SIG-M5 treated with dmso at 0.1 percent for 504 hours (cell line): ENCODE measurements around the gene ANKRD11.
A peak's percentile ranks its signal among the peaks of the same experiment; 100 is the strongest.
"Not testable (repeated sequence)": the region's sequence is repeated elsewhere in the genome, so short reads cannot be mapped to it uniquely, and the experiment has no call there.

ENCODE experiments used
- DNase-seq: peaks from one replicate; lab custom pipeline; 2025; ENCODE audit not compliant: unreplicated experiment; lab: John Stamatoyannopoulos, UW

The ANKRD11 gene

GRCh38 chr16:89408315-89408714, 82.0 kb downstream of the ANKRD11 start:
- no peak for DNase-seq

GRCh38 chr16:89407925-89408300, 82.4 kb downstream of the ANKRD11 start:
- DNase-seq = no peak

GRCh38 chr16:89407282-89407924, 83.0 kb downstream of the ANKRD11 start:
- no peak for DNase-seq

- no peak for DNase-seq
These were observed 84.0 kb downstream of the ANKRD11 start for GRCh38 chr16:89406277-89406888.

- no peak for DNase-seq
These were observed 85.8 kb downstream of the ANKRD11 start for GRCh38 chr16:89404561-89404960.

GRCh38 chr16:89402962-89403361, 87.4 kb downstream of the ANKRD11 start:
- no peak for DNase-seq

GRCh38 chr16:89401641-89402445, 88.5 kb downstream of the ANKRD11 start:
- DNase-seq = no peak

GRCh38 chr16:89401205-89401604, 89.2 kb downstream of the ANKRD11 start:
- DNase-seq = no peak

GRCh38 chr16:89400740-89401139, 89.6 kb downstream of the ANKRD11 start:
- DNase-seq = no peak

GRCh38 chr16:89398924-89399323, 91.4 kb downstream of the ANKRD11 start:
- no peak for DNase-seq

GRCh38 chr16:89397331-89397861, 93.0 kb downstream of the ANKRD11 start:
- no peak for DNase-seq

GRCh38 chr16:89396156-89396555, 94.2 kb downstream of the ANKRD11 start:
- no peak for DNase-seq

- peak; percentile 35 for DNase-seq
These were observed 94.9 kb downstream of the ANKRD11 start for GRCh38 chr16:89395150-89396142.

GRCh38 chr16:89393738-89394406, 96.5 kb downstream of the ANKRD11 start:
- DNase-seq = no peak

- DNase-seq = no peak
These were observed 97.3 kb downstream of the ANKRD11 start for GRCh38 chr16:89392881-89393737.

- DNase-seq = not testable (repeated sequence)
These were observed 100.2 kb downstream of the ANKRD11 start for GRCh38 chr16:89390224-89390583.

GRCh38 chr16:89389504-89390223, 100.7 kb downstream of the ANKRD11 start:
- not testable (repeated sequence) for DNase-seq

GRCh38 chr16:89388536-89388935, 101.8 kb downstream of the ANKRD11 start:
- DNase-seq = no peak
